Panc1 (cell line): Measurements from ENCODE around the gene PDE3B. TPM values are rescaled to one million over a fixed set of nuclear protein-coding genes. Genes with fewer than 3 reads are reported as not detected.
"Not testable (repeated sequence)": the region's sequence is repeated elsewhere in the genome, so short reads cannot be mapped to it uniquely, and the experiment has no call there.

Source experiments
- ATAC-seq: fragments of 200-7000 bp; cut with Tn5 transposase; 2 replicates; pipeline ENCODE4 v1.9.1; 2020; ENCODE audit warnings: mild to moderate bottlenecking, moderate library complexity
- BruUV-seq: library from RNA; stranded (reverse); fragments of 400-500 nt; replicated peaks from 2 replicates; lab custom pipeline; 2021; lab: Mats Ljungman, UMichigan
- CTCF ChIA-PET: fragments of 300-600 bp; sonication (Branson Sonifier 250); formaldehyde crosslinking; loops from one replicate; lab custom pipeline; 2022; ENCODE audit warnings: antibody characterized with exemption; lab: Charles Lee
- POLR2A ChIA-PET: fragments of 300-600 bp; sonication (Branson Sonifier 250); formaldehyde crosslinking; loops from one replicate; lab custom pipeline; 2022; ENCODE audit warnings: antibody characterized with exemption; lab: Charles Lee
- DNase-seq: peaks from one replicate; pipeline ENCODE4 v3.0.0-alpha.2; 2010; ENCODE audit warnings: low read depth, low spot score
- H3K27ac ChIP-seq: 2 replicates; pipeline ENCODE4 v1.5.1; 2011; ENCODE audit warnings: mild to moderate bottlenecking, low read length, inconsistent platforms
- H3K27me3 ChIP-seq: fragments of 200-500 bp; sonication (Bioruptor generic); 2 replicates; pipeline ENCODE4 v1.6.0; 2014; ENCODE audit warnings: low read length, inconsistent platforms; ENCODE audit not compliant: control insufficient read depth, insufficient read depth
- H3K36me3 ChIP-seq: fragments of 200-500 bp; sonication (Bioruptor generic); 2 replicates; pipeline ENCODE4 v1.5.1; 2014; ENCODE audit warnings: inconsistent platforms, mild to moderate bottlenecking, low read length, moderate library complexity; ENCODE audit not compliant: control insufficient read depth, insufficient read depth
- H3K4me1 ChIP-seq: 2 replicates; pipeline ENCODE4 v1.5.1; 2011; ENCODE audit warnings: inconsistent platforms, mild to moderate bottlenecking, low read length, moderate library complexity; ENCODE audit not compliant: control insufficient read depth, insufficient read depth
- H3K4me3 ChIP-seq, 2 experiments: 2 replicates each; pipeline ENCODE4 v1.5.1; 2011 to 2012; ENCODE audit warnings: low read depth in 2 of 2, low read length in 2 of 2, mild to moderate bottlenecking in 2 of 2, inconsistent platforms in 1 of 2, moderate library complexity in 1 of 2
- H3K9me3 ChIP-seq: fragments of 200-500 bp; sonication (Bioruptor generic); 2 replicates; pipeline ENCODE4 v1.5.1; 2014; ENCODE audit warnings: low read depth, mild to moderate bottlenecking, inconsistent platforms, low read length, moderate library complexity; ENCODE audit not compliant: control insufficient read depth, insufficient read depth
- CTCF ChIP-seq: fragments of 450-650 bp; IDR thresholded peaks from 2 replicates; pipeline ENCODE4 v1.5.1; 2017; ENCODE audit warnings: mild to moderate bottlenecking
- POLR2AphosphoS5 ChIP-seq: IDR thresholded peaks from 2 replicates; pipeline ENCODE4 v1.6.1; 2012; ENCODE audit warnings: mild to moderate bottlenecking, low read depth, low read length, moderate library complexity
- REST ChIP-seq, 2 experiments: IDR thresholded peaks; 2 replicates each; pipeline ENCODE4 v1.6.1; 2011 to 2012; ENCODE audit warnings: low read depth in 2 of 2, control low read depth in 1 of 2, low read length in 1 of 2, mild to moderate bottlenecking in 1 of 2, moderate library complexity in 1 of 2; ENCODE audit not compliant: insufficient read depth in 1 of 2
- SIN3A ChIP-seq: IDR thresholded peaks from 2 replicates; pipeline ENCODE4 v1.6.1; 2012; ENCODE audit warnings: low read depth, mild to moderate bottlenecking, low read length, moderate library complexity, borderline replicate concordance; ENCODE audit not compliant: insufficient read depth
- TCF7L2 ChIP-seq: IDR thresholded peaks from 2 replicates; pipeline ENCODE4 v1.6.1; 2011; ENCODE audit warnings: mild to moderate bottlenecking, low read depth, low read length, inconsistent platforms
- in situ Hi-C: cut with HindIII; loops from 2 replicates; pipeline ENCODE4 v1.10.0; 2016; ENCODE audit warnings: low sequenced_read_pairs, low pct_unique_long_range_greater_than_20kb
- intact Hi-C: fragments of 100-400 bp; cut with micrococcal nuclease; formaldehyde crosslinking; loops from one replicate; pipeline ENCODE4 v1.10.0; 2022; ENCODE audit not compliant: unreplicated experiment
- total RNA-seq: library from RNA; stranded (reverse); gene quantifications from one replicate; pipeline ENCODE4 v1.2.1, GENCODE V29; 2021; ENCODE audit not compliant: unreplicated experiment

The PDE3B gene
- total RNA-seq, 1 experiment from 2014 or later: 33.0 TPM

GRCh38 chr11:14695656-14696055 lies 52.1 kb downstream of the PDE3B start:
- H3K4me1 ChIP-seq, CTCF ChIA-PET, POLR2A ChIA-PET, H3K9me3 ChIP-seq, in situ Hi-C loops, H3K36me3 ChIP-seq, DNase-seq, H3K4me3 ChIP-seq, H3K27ac ChIP-seq, ATAC-seq, intact Hi-C loops, H3K27me3 ChIP-seq, BruUV-seq: not testable (repeated sequence)

GRCh38 chr11:14698771-14699170 lies 55.2 kb downstream of the PDE3B start:
- Histone ChIP-seq H3K9me3 (peaks cover 17% of the 10 kb centered on the region; the same call in 1 of the 2 replicates), H3K27me3 (no peaks in the 10 kb centered on the region), H3K27ac (no peak overlapping the region), H3K36me3 (no peaks in the 10 kb centered on the region), H3K4me3 (no peak overlapping the region), H3K4me1 (no peaks in the 10 kb centered on the region; the same call in 1 of the 2 replicates)
- DNase-seq (no peak), ATAC-seq (no peak)
- TF ChIP-seq CTCF: no peak
- TF ChIP-seq POLR2AphosphoS5: no peak
- no peak for TF ChIP-seq TCF7L2
- TF ChIP-seq SIN3A: no peak
- no peak for TF ChIP-seq REST (IDR thresholded peaks at IDR 0.05; ENCODE audit: insufficient read depth in 1 of 2, low read depth in 2 of 2, low read length in 1 of 2)
- BruUV-seq: no TSS peak
- ChIA-PET POLR2A (no interaction called here), CTCF (no interaction called here)
- in situ Hi-C loops: no loop called here
- intact Hi-C loops: no loop called here

GRCh38 chr11:14700593-14700992 lies 57.0 kb downstream of the PDE3B start:
- BruUV-seq: no TSS peak
- Histone ChIP-seq H3K4me1 (no peaks in the 10 kb centered on the region; the same call in 1 of the 2 replicates), H3K27ac (no peak overlapping the region), H3K9me3 (peaks cover 34% of the 10 kb centered on the region; the same call in 1 of the 2 replicates), H3K4me3 (no peak overlapping the region), H3K27me3 (no peaks in the 10 kb centered on the region), H3K36me3 (no peaks in the 10 kb centered on the region)
- no peak for DNase-seq
- no peak for ATAC-seq
- CTCF ChIA-PET: no interaction called here
- TF ChIP-seq CTCF (no peak), REST (IDR thresholded peaks at IDR 0.05; ENCODE audit: insufficient read depth in 1 of 2, low read depth in 2 of 2, low read length in 1 of 2) (no peak)
- POLR2A ChIA-PET: no interaction called here
- in situ Hi-C loops (no loop called here), intact Hi-C loops (no loop called here)
